Stimulated activated CD8-positive, alpha-beta memory T cell treated with anti-CD3 and anti-CD28 coated beads, Interleukin-12 subunit alpha, Interleukin-12 subunit beta, amount 100 ng/mL, for 1 hour (primary cell): Measurements from ENCODE around the gene TOX4.

Source experiments
- DNase-seq: peaks from one replicate; pipeline ENCODE4 v3.0.0-alpha.2; 2020; ENCODE audit warnings: low read depth

TOX4 gene

GRCh38 chr14:21503376-21503775, 26.4 kb downstream of the TOX4 start:
- no peak for DNase-seq

- DNase-seq = no peak
Observed at GRCh38 chr14:21505012-21505553, 28.1 kb downstream of the TOX4 start.

GRCh38 chr14:21506557-21506956, 29.6 kb downstream of the TOX4 start:
- DNase-seq = no peak

DNA sequence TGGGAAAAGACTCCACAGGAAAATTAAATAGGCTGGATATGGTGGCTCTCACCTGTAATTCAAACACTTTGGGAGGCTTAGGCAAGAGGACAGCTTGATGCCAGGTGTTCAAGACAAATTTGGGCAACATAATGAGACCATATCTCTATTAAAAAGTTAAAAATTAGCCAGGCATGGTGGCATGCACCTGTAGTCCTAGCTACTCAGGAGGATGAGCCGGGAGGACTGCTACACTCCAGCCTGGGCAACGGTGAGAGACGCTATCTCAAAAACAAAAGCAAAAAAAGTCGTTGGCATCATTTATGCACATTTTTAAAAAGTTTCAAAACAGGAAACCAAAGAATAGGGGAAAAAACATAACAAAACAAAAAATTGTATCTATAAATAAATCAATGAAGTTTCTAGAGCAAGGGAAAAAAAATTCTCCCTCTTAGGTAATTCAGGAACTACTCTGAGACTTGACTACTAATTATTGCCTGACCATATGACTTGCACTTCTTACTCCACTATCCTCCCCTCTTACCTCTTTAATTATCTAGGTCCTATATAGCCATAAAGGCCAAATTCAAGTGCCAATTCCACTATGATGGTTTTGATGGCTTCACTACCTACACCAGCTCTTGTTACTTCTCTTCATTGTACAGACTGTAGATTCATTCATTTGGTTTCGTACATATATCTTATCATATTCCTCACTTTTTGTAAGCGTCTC, 32.6 kb downstream of the TOX4 start:
- no peak for DNase-seq

DNA sequence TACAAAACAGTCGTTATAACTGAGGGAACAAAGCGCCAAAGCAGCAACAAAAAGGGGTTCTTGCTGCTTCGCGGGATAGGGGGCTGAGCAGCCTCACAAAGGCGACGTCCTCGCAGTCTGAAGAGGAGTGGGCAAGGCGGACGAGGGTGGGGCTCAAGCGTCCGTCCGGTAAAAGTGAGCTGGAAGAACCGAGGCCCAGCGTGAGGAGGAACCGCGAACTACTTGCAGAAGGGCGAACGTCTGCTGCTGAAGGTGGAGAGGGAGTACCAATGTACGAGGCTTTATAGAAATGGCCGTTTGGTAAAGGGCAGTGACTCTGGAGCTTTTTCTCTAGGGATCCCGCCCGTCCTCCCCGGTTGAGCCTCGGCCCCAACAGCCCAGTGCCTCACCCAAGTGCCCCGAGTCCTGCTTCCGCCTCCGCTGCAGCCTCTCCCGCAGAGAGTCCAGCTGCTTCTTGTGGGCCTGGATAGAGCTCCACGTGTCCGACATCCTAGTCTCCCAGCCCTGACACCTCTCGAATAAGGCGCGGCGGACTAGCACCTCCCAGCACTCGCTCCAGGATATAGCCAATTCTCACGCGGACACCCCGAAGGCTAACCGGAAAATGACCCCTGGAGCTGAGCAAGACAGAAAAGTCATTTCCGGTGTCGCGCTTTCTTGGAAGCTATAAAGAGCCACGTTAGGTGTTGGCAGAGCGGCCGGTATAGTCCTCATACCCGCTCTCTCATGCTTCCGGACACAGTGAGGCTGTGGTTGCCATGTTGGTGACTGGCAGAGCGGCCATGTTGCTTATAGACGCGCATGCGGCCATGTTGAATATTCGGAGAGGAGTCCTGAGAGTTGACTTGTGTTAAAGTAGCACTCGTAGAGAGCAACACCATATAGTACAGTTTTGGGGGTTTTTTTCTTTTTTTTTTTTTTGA, 34.0 kb downstream of the TOX4 start, which contains the start of gene METTL3:
Gene METTL3 (minus strand): TSS at position 606 of the 923 bp plus-strand sequence. CDS start 117 bp downstream, at position 489.
- peak; percentile 90 for DNase-seq

DNA sequence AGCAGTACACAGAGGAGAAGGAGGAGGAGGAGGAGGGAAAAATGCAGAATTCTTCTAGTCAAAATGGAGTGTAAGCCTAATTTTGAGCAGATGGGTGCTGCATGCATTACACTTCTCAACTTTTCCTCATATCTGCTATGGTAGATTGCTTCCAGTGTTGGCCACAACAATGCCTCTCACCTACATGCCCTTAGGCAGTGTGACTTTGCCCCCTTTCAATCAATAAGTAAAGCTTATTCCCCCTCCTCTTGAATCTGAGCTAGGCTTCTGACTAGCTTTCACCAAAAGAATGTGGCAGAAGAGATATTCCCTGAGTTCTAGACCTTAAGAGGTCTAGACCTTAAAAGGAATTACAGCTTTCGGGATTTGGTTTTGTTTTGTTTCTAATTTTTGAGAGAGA, 37.3 kb downstream of the TOX4 start:
- no peak for DNase-seq

GRCh38 chr14:21518725-21519124, 41.7 kb downstream of the TOX4 start:
- DNase-seq = no peak

- DNase-seq = no peak
Observed at GRCh38 chr14:21520767-21521166, 43.8 kb downstream of the TOX4 start.

DNA sequence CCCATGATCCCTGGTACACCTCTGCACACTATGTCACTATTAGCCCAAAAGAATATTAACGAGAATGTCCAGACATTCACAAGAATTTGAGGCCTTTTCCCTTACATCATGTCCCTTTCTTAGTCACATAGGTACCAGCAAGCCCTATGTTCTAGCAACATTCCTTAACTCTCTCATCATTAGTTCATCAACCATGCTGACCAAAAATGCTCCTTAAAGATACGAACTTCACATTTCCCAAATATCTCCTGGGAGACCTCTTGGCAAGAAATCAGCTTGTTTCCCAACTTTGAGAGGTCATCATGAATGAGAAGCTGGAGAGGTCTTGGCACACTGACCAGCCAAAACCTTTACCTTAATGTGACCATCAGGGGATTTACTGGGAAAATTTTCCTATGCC, 44.5 kb downstream of the TOX4 start:
- DNase-seq = no peak

- DNase-seq = no peak
Observed at GRCh38 chr14:21523203-21523602, 46.2 kb downstream of the TOX4 start.

GRCh38 chr14:21524575-21525490, 47.8 kb downstream of the TOX4 start:
- no peak for DNase-seq

DNA sequence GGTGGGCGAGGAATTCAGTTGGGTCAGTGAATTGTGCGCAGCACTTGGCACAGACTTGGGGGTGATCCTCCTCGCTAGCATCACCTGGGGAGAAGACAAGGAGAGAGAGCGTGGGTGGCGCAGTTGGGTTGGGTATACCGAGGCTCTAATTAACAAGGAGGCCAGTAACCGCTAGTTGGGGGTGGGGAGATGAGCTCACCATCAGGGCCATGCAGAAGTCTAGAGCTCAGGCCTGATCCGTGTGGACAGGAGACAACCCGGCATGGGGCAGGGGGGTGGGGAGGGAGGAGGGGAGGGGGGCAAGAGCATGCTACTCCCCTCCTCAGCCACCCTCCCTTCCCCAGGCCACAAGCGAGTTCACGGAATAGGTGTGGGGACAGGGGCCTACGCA, 48.6 kb downstream of the TOX4 start:
- no peak for DNase-seq

DNA sequence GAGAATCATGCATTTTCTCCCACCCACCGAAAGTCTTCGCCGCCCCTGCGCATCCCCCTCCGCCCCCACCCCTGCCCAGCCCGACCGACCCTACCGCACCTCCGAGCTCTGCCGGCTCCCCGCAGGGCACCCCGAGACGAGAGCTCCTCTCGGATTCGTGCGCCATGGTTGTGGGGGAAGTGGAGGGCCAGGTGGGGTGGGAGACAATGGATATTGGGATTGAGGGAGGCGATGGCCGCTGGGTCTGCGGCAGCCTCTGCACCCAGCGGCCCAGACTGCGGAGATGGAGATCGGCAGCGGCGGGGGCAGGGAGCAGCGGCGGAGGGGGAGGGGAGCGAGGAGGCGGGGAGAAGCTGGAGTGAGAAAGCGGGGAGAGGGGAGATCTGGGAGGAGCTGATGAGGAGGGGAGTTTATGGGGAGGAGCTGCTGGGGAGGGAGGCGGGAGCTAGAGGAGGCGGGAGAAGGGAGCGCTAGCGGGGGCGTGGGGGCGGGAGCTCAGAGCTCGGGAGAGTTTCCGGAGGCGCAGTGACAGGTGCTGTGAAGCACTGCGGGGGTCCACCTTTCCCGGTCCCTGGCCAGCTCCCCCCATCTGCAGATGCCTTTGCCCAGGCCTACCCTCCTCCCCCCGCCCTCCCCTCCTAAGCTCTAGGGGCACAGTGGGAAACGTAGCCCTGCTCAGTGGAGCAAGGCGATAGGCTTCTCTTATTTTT, 49.1 kb downstream of the TOX4 start, which contains the start of gene SALL2:
Gene SALL2 (minus strand): TSS at position 385 of the 710 bp plus-strand sequence. CDS start 219 bp downstream, at position 166.
- DNase-seq = peak; percentile 41

DNA sequence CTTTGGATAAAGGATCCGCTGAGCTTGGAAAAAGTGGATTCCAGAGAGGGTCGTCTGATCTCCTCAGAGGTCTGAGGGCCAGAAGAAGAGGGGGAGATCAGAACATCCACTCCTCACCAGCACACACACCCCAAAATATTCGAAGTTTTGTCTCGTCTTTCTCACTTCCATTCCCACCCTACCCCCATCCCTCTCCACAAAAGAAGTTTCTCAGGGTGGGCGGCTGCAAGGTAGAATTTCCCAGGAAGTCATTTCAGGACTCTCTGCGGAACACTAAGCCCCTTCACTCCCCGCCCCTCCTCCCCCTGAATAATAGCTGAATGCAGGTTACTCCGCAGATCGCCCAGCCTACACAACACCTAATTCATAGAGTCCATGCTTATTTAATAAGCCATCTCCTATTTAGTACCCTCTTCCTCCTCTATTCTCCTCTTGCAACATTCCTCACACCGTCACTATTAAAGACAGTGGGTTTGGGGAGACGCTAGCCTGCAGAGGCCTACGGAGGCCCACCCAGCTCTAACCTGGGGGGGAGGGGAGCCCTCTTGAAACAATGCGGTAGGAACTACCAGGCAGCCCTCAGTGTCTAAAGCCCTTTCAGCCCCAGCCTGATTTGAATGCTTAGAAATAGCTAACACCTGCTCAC, 49.8 kb downstream of the TOX4 start:
- no peak for DNase-seq

DNA sequence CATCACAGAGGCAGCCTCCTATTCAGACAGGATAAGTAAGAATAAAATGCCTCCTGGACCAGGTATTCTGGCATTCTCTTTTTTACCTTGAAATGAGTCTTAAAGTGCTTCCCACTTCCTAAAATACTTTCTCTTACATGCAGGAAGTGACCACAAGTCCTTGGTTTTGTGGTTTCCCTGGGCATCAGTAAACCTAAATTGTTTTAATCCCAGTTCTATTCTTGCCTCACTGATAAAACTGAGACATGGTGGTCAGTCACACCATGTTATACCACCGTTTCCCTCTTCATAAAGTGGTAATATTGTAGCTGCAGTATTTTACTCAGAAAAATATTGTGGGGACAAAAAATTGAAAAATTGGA, 50.3 kb downstream of the TOX4 start:
- no peak for DNase-seq

- DNase-seq = no peak
Observed at GRCh38 chr14:21528381-21529348, 51.7 kb downstream of the TOX4 start.

GRCh38 chr14:21529515-21529914, 52.5 kb downstream of the TOX4 start:
- DNase-seq = no peak

- DNase-seq = no peak
Observed at GRCh38 chr14:21533294-21533693, 56.3 kb downstream of the TOX4 start.

- DNase-seq = no peak
Observed at GRCh38 chr14:21534576-21534975, 57.6 kb downstream of the TOX4 start.
